ENCODE results near the gene ANXA5.

GRCh38 chr4:121702136-121702535 lies 5.4 kb upstream of the ANXA5 start:
- no peak for TF ChIP-seq CTCF (IDR thresholded peaks at IDR 0.05)
- TF ChIP-seq POLR2AphosphoS5 (IDR thresholded peaks at IDR 0.05), result no peak
- TF ChIP-seq POLR2A (IDR thresholded peaks at IDR 0.05), result no peak
